ENCODE results near the gene GRID1. TPM values are rescaled to one million over a fixed set of nuclear protein-coding genes. Genes with fewer than 3 reads are reported as not detected.

Gene GRID1
- total RNA-seq, 1 experiment from 2014 or later, result not detected

- Histone ChIP-seq H4K20me1 (ENCODE audit: low read length) (no peaks in the 10 kb centered on the region), H3K4me3 (ENCODE audit: low read length) (no peak overlapping the region)
Measured at GRCh38 chr10:86391236-86391840, 24.7 kb upstream of the GRID1 start.

GRCh38 chr10:86390337-86391120 lies 23.9 kb upstream of the GRID1 start:
- Histone ChIP-seq H3K4me2 (ENCODE audit: low read length) (no peak overlapping the region), H3F3A (ENCODE audit: low read length, unreplicated experiment) (no peaks in the 10 kb centered on the region), H3K27me3 (ENCODE audit: low read length) (no peaks in the 10 kb centered on the region), H4K20me1 (ENCODE audit: low read length) (no peaks in the 10 kb centered on the region), H3K9me2 (replicated peaks; ENCODE audit: low read length) (no peaks in the 10 kb centered on the region), H3K9me3 (ENCODE audit: low read length) (no peaks in the 10 kb centered on the region), H3K9ac (ENCODE audit: low read length) (no peak overlapping the region), H3K4me3 (ENCODE audit: low read length) (no peak overlapping the region), H2AFZ (ENCODE audit: low read length) (no peak overlapping the region), H3K79me2 (ENCODE audit: low read length) (no peaks in the 10 kb centered on the region), H3K27ac (ENCODE audit: low read length) (no peak overlapping the region), H3K36me3 (ENCODE audit: low read depth, low read length) (no peaks in the 10 kb centered on the region), H3K4me1 (ENCODE audit: insufficient read depth, low read length) (no peaks in the 10 kb centered on the region)
- BruUV-seq (replicated peaks), result no TSS peak
- intact Hi-C loops (cut with micrococcal nuclease), result no loop called here
- ATAC-seq (no peak), DNase-seq (no peak)
- ChIA-PET CTCF (interaction anchor here (0.6 kb wide), 1 partner anchor 105 kb away, joined by 4 read pairs; no protein-coding TSS in a partner anchor), POLR2A (ENCODE audit: unreplicated experiment) (no interaction called here)
- no peak for TF ChIP-seq EZH2phosphoT487 (IDR thresholded peaks at IDR 0.05; ENCODE audit: borderline replicate concordance, low read length)
- no peak for TF ChIP-seq CTCF (conservative IDR thresholded peaks at IDR 0.05; ENCODE audit: low read depth, low read length)
- TF ChIP-seq EZH2 (IDR thresholded peaks at IDR 0.05; ENCODE audit: low read length, unreplicated experiment), result no peak

More at GRCh38 chr10:86391236-86391840, 24.7 kb upstream of the GRID1 start:
- Histone ChIP-seq H3F3A (ENCODE audit: low read length, unreplicated experiment) (no peaks in the 10 kb centered on the region), H3K27ac (ENCODE audit: low read length) (no peak overlapping the region), H3K9me2 (replicated peaks; ENCODE audit: low read length) (no peaks in the 10 kb centered on the region), H3K27me3 (ENCODE audit: low read length) (no peaks in the 10 kb centered on the region), H3K9me3 (ENCODE audit: low read length) (no peaks in the 10 kb centered on the region), H3K36me3 (ENCODE audit: low read depth, low read length) (no peaks in the 10 kb centered on the region), H3K9ac (ENCODE audit: low read length) (no peak overlapping the region), H2AFZ (ENCODE audit: low read length) (no peak overlapping the region), H3K4me1 (ENCODE audit: insufficient read depth, low read length) (no peaks in the 10 kb centered on the region), H3K79me2 (ENCODE audit: low read length) (no peaks in the 10 kb centered on the region), H3K4me2 (ENCODE audit: low read length) (no peak overlapping the region)
- ChIA-PET POLR2A (ENCODE audit: unreplicated experiment) (no interaction called here), CTCF (interaction anchor here (0.6 kb wide), 1 partner anchor 104 kb away, joined by 4 read pairs; no protein-coding TSS in a partner anchor)
- TF ChIP-seq CTCF (conservative IDR thresholded peaks at IDR 0.05; ENCODE audit: low read depth, low read length), result no peak
- TF ChIP-seq EZH2 (IDR thresholded peaks at IDR 0.05; ENCODE audit: low read length, unreplicated experiment), result no peak
- TF ChIP-seq EZH2phosphoT487 (IDR thresholded peaks at IDR 0.05; ENCODE audit: borderline replicate concordance, low read length), result no peak
- no TSS peak for BruUV-seq (replicated peaks)
- DNase-seq, result no peak
- intact Hi-C loops (cut with micrococcal nuclease), result no loop called here
- ATAC-seq, result no peak

Measured in PC-3 (cell line).